A673 (cell line): ENCODE results near the gene CXCL6.

Experiments used
- CTCF ChIP-seq: fragments of 300-800, 200-600 bp; sonication (generic); conservative IDR thresholded peaks from 2 replicates; pipeline ENCODE4 v1.5.1; 2017; ENCODE audit warnings: low read depth, mild to moderate bottlenecking, antibody characterized with exemption, low read length, moderate library complexity, mixed read lengths
- EZH2 ChIP-seq: fragments of 200-600 bp; sonication (generic); IDR thresholded peaks from 2 replicates; pipeline ENCODE4 v1.6.1; 2017; ENCODE audit warnings: borderline replicate concordance, low read depth, mild to moderate bottlenecking, mixed read lengths, antibody characterized with exemption, low read length; ENCODE audit not compliant: poor library complexity, severe bottlenecking

- TF ChIP-seq CTCF: no peak
- no peak for TF ChIP-seq EZH2
Measured at GRCh38 chr4:73855406-73855805, 18.9 kb downstream of the CXCL6 start.
